Keratinocyte (primary cell): ENCODE measurements around the gene CPSF3.

Experiments used
- CTCF ChIP-seq, 3 experiments: IDR thresholded peaks in 1 of 3; conservative IDR thresholded peaks in 1 of 3; optimal IDR thresholded peaks in 1 of 3; 2 replicates in 2 of 3; 3 replicates in 1 of 3; pipeline versions ENCODE3 to v1.5.1; 2011; ENCODE audit warnings: low read length in 3 of 3, mild to moderate bottlenecking in 3 of 3, moderate library complexity in 2 of 3, control low read depth in 1 of 3, inconsistent platforms in 1 of 3; ENCODE audit not compliant: insufficient read depth in 2 of 3; ENCODE audit errors: extremely low read depth in 1 of 3
- EZH2 ChIP-seq: IDR thresholded peaks from one replicate; pipeline ENCODE4 v1.6.1; 2012; ENCODE audit warnings: inconsistent platforms, mild to moderate bottlenecking, low read length, moderate library complexity

GRCh38 chr2:9397201-9397600 is 26.3 kb upstream of the CPSF3 start:
- TF ChIP-seq CTCF (optimal IDR thresholded peaks at IDR 0.05 in 1 of 3, IDR thresholded peaks at IDR 0.05 in 1 of 3, conservative IDR thresholded peaks at IDR 0.05 in 1 of 3; ENCODE audit: extremely low read depth in 1 of 3, insufficient read depth in 2 of 3, low read length in 3 of 3) (no peak), EZH2 (no peak)
